Left renal pelvis (tissue), 4 donors: ENCODE results near the gene AP1G2. TPM values are rescaled to one million over a fixed set of nuclear protein-coding genes. Genes with fewer than 3 reads are reported as not detected.
"Not testable (repeated sequence)": the region's sequence is repeated elsewhere in the genome, so short reads cannot be mapped to it uniquely, and the experiment has no call there.

ENCODE experiments used
- DNase-seq, 4 donors: peaks; one replicate each; pipeline ENCODE4 v3.0.0-alpha.2; 2013; ENCODE audit warnings: low read depth in 4 of 4, low spot score in 3 of 4
- polyA plus RNA-seq, 4 donors: library from polyadenylated mRNA; unstranded; fragments of 120-200 nt; gene quantifications; one replicate each; pipeline ENCODE4 v1.2.1, GENCODE V29; 2013; ENCODE audit not compliant: insufficient read length in 4 of 4

Gene AP1G2
- polyA plus RNA-seq, 4 donors = 47.5 to 119 (median 73.7) TPM

- no peak for DNase-seq
Measured at GRCh38 chr14:23542261-23542660, 25.3 kb downstream of the AP1G2 start.

- DNase-seq = no peak
Measured at GRCh38 chr14:23540141-23540469, 27.5 kb downstream of the AP1G2 start.

GRCh38 chr14:23539248-23540140, 28.1 kb downstream of the AP1G2 start:
- DNase-seq = peak in 1 of 4 donors; percentile 59

GRCh38 chr14:23538785-23539184, 28.8 kb downstream of the AP1G2 start:
- no peak for DNase-seq

DNA sequence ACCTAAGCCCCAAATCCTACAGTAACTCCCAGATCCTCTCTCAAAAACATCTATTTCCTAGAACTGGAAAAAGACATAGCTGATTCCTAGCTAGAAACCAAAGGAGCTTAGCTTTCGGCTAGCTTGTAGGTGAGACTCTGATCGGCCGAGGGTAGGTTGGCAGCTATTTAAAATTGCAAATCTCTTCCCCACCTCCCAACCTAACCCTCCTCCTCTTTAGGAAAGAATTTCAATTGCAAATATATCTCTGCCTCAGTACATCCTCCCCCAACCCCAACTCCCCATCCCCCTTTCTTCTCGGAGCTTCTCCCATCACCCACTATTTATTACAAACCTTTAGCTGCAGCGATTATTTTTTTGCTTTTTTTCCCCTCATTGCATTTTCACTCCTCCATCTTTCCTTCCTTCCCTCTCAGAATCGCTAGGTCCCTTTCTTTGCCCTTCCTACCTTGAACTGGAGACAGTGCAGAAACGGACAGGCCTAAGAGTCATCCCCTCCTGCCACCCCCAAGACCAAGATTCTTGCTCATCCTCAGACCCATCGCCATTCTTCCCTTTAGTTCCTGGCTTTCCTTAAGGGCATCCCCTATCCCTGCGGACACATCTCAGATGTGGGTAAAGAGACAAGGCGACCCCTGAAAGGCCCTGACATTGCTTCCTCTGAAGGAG, 29.4 kb downstream of the AP1G2 start:
- no peak for DNase-seq

- no peak for DNase-seq
Measured at GRCh38 chr14:23537351-23538049, 30.1 kb downstream of the AP1G2 start.

DNA sequence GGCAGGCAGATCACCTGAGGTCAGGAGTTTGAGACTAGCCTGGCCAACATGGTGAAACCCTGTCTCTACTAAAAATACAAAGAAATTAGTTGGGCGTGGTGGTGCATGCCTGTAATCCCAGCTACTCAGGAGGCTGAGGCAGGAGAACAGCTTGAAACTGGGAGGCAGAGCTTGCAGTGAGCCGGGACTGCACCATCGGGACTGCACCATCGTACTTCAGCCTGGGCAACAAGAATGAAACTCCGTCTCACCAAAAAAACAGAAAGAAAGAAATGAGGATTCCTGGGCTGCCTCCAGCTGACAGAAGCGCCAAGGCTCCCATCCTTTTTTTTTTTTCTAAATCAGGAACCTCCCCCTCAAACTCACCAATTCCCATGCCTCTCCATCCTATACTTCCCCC, 30.7 kb downstream of the AP1G2 start:
- DNase-seq = not testable (repeated sequence)

DNA sequence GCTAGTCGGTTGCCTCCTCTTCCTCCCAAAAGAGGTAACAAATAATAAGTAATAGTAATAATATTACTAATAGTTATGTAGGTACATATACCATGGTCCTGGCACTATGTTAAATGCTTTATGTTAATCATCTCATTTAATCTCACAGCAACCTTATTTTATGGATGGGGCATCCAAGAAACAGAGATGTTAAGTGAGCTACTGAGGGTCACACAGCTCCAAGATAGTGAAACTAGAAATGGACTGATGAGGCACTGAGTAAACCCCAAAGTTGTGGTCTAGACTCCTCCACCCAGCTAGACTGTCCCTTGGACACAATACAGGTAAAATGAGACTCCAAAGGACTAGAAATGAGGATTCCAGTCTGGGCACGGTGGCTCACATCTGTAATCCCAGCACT, 31.1 kb downstream of the AP1G2 start:
- DNase-seq = no peak

- no peak for DNase-seq
Measured at GRCh38 chr14:23535943-23536342, 31.6 kb downstream of the AP1G2 start.

GRCh38 chr14:23533652-23534435, 33.7 kb downstream of the AP1G2 start:
- no peak for DNase-seq

DNA sequence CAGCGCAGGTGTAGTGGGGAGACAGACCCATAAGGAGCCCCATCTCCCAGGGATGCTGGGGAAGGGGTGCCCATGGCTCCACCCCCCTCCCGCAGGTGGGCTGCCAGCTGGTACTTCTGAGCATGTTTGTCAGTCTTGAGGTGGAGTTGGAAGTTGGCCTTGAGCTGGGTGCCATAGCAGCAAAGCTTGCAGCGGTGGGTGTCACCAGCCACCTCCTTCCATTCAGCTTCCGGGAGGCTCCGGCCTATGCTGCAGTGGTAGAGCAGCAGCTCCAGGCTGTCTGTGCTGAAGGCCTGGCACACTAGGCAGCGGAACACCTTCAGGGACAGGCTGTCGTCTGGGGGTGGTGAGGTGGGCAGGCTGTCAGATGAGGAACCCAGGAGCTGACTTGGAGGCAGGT, 34.9 kb downstream of the AP1G2 start:
- no peak for DNase-seq

GRCh38 chr14:23531391-23531790, 36.2 kb downstream of the AP1G2 start:
- no peak for DNase-seq

DNA sequence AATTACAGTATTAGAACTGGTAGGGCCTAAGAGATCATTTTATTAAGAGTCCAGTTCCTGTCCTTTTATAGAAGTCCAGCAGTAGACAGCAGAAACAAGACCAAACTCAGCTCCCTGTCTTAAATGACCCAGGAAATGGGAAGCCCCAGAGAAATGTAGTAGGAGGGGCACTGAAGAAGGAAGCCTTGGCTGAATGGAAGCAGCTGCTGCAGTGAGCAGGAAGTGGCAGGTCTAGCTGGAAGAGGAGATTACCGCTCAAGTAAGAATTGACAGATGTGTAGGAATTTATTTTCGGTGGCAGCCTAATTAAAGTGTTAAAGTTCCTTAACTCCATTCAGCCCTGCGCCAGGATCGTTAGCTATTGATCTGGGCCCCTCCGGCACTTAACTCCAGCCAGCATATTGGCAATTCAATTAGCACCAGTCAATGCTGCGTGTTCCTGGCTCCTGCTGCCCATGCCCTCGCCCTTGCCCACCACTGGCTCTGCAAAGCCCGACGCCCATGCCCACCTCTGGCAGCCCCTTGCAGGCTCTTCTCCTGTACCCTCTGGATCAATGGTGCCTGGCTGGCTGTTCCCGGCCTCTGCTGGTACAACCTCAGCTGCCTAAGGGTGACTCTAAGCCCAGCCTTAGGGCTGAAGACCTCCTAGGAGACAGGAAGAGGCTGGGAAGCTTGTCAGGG, 37.1 kb downstream of the AP1G2 start:
- no peak for DNase-seq

DNA sequence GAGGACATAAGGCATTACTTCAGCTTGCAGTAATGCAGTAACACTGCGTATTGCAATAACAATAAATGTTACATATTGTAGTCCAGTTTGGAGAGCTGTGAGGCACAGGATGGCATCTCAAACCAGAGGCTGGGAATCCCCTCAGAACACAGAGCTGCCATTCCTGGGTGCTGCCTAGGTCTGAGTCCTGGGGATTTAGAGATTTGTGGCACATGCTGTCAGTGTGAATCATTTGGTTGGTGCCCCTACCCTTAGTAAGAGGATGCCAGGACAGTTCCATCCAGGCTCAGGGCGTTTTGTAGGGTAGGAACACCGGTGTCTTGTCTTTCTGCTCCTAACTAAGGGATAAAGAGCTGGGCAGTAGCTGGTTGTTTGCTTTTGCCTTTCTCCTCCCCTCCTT, 38.6 kb downstream of the AP1G2 start:
- DNase-seq = no peak

DNA sequence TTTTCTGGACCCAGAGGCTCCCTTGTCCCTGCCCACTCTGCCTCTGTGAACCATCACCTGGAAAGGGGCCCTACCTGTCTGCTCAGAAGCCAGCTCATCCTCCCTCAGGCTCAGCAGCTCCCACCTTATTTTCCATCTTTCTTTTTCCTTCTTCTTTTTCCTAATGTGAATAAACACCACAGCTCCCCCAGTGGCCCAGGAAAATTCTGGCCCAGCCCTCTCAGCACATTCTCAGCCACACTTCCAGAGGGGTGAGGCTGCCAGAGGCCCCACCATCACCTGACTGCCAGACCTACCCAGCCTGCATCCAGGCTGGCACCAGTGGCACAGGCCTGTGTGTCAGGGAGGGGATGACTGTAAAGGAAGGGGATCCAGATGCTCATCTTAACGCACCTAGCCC, 39.0 kb downstream of the AP1G2 start:
- DNase-seq = no peak

DNA sequence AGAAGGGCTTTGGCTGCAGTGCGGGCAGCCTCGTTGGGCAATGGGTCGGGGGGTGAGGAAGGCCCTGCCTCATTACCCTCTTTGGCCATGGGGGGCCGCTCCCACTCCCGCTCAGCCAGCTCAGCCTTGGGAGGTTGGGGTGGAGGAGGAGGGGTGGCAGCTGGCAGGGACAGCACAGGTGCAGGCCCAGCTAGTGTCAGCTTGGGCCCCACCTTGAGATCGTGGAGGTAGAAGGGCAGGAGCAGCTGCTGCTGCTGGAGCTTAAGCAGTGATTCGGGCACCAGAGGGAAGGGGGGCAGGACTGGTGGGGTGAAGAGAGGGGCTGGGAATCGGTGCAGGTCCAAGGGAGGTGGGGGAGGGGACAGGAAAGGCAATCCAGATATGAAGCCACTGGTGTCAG, 42.0 kb downstream of the AP1G2 start:
- DNase-seq = no peak

DNA sequence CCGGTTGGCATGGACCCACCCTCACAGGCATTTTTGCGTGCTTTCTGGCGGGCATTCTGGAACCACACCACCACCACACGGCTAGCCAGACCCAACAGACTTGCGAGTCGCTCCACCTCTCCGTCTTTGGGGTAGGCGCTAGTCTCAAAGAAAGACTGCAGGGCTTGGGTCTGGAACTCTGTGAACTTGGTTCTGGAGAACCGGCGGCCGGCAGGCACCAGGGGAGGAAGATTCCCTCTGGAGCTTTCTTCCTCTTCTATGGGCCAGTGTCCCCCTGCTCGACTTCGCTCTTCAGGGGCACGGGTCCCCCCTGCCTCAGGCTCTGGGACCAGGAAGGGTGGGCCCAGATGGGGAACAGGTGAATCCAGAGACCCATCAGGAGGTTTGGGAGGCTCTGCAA, 42.6 kb downstream of the AP1G2 start:
- DNase-seq = no peak

GRCh38 chr14:23523229-23524016, 44.2 kb downstream of the AP1G2 start:
- no peak for DNase-seq

- DNase-seq = no peak
Measured at GRCh38 chr14:23522643-23523198, 44.9 kb downstream of the AP1G2 start.
